Measurements from ENCODE around the gene TARDBP.
"Not testable (repeated sequence)": the region's sequence is repeated elsewhere in the genome, so short reads cannot be mapped to it uniquely, and the experiment has no call there.

Gene TARDBP

DNA sequence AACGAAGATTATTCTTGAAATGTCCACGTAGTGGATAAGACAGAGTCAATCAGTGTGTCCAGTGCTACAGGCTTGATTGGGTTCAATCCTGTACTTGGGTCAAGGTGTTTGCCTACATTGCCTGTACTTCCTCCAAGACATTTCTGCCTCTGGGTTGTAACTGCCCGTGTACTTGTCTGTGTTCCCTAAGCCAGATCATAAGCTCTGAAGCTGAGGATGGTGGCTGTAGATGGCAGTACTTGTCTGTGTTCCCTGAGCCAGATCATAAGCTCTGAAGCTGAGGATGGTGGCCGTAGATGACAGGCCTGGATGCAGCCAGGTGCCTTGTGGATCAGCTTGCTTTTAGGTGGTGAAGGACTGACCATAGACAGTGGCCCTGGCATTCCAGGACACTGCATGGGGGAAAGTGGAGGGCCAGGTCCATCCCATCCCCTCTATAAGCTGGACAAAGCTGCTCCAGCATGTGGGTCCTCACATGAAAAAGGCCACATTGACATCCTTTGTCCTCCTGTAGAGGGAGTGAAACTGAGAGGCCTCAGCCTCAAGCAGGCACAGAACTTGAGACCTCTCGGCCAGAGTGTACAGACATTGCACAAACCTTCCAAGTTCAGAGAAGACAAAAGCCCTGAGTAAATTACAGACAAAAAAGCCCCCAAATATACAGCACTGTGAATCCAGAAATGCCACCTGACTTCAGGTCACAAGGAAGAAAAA is 49.4 kb downstream of the TARDBP start:
- DNase-seq: no peak

DNA sequence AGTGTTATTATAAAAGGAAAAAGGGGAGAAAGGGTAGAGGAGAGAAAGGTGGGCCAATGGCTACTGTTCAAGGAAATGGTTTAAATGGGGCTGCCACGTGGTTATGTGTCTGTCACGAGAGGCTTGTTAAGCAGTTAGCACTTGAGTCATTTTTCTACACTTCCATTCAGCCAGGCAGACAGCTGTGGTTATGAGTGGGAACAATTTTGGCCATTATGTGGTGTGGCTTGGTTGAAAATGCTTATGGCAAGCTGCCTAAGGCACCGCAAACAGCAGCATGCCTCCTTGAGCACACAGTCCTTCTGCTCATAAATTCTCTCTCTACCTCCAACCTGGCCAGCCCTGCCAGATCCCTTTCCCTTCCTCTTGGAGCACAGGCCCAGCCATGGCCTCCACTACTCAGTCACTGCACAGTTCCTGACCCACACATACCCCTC is 50.5 kb downstream of the TARDBP start:
- DNase-seq: no peak

DNA sequence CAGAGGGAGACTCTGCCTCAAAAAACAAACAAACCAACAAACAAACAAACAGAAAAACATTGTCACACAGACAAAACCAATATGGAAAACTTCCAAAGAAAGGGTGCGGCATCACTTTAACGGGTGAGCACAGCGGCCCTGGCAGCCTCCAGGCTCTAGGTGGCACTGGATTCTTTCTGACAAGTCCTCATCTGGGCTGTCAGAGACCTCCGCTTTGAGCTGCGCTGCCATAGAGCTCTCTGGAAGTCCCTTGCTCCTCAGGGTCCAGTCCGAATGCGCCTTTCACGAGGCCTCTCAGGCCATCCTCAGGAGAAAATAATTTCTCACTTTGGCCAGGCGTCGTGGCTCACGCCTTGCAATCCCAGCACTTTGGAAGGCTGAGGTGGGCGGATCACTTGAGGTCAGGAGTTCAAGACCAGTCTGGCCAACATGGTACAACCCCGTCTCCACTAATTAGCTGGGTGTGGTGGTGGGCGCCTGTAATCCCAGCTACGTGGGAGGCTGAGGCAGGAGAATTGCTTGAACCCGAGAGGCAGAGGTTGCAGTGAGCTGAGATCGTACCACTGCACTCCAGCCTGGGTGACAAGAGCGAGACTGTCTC is 51.6 kb downstream of the TARDBP start:
- DNase-seq: not testable (repeated sequence)

DNA sequence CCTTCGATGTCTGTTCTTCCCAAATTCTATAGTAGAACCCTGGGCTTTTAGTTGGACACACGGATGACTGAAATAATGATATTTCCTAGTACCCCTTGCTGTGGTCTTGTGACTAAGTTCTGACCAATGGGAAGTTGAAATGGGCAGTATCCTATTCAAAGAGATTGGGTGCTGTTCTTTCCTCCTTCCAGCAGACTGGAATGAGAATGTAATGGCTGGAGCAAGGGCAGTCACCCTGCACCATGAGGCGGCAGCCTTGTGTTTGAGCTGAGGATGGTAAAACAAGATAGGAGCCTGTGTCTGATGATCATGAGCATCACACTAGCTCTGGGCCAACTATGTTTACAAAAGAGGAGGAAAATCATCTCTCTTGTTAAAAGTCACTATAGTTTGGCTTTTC is 52.5 kb downstream of the TARDBP start:
- no peak for DNase-seq

DNA sequence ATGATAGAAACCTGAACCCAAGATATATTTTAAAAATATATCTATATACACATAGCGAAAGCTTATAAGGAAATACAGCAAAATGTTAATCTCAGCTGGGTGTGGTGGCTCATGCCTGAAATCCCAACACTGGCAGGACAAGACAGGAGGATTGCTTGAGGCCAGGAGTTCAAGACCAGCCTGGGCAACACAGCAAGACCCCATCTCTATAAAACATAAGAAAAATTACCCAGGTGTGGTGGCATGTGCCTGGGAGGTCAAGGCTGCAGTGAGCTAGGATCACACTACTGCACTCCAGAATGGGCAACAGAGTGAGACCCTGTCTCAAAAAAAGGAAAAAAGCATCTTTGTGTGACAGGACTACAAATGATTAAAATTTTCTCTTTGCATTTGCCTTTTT is 53.3 kb downstream of the TARDBP start:
- DNase-seq: no peak

DNA sequence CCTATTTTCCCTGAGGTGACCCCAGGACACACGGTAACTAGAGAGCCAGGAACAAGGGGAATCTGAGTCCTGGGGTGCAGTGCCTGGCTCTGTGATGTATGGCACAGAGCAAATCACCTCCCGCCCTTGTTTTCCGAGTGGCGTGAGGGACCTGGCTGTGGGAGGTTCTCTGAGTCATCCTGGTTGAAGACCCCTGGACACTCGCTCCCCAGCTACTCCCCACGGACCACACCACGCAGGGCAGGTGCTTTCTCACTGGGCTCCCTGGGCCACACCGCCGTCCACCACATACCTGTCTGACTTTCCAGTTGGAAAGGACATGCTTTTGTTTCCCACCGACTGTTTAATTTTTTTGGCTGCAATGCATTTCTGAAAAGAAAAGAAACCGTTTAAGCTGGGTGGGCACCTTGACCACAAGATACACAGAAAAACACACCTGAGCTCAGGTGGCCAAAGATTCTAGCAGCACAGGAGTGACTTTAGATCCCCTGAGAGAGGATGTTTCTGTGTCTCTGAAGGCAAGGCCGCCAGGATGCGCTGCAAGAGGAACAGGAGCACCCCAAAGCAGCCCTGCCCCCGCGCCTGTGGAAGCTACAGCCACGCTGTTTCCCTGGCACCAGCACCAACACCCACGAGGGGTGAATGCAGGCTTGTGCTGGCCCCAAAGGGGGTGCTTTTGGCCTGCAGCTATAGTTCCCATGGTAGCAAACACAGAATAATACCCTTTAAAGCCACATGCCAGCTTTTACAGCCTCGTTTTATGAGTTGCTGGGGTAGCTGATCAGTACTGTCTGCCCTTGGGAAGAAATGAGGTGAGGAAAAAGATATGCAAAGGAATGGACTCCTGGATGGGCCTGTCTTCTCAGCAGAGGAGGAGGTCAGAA is 55.5 kb downstream of the TARDBP start:
- no peak for DNase-seq

DNA sequence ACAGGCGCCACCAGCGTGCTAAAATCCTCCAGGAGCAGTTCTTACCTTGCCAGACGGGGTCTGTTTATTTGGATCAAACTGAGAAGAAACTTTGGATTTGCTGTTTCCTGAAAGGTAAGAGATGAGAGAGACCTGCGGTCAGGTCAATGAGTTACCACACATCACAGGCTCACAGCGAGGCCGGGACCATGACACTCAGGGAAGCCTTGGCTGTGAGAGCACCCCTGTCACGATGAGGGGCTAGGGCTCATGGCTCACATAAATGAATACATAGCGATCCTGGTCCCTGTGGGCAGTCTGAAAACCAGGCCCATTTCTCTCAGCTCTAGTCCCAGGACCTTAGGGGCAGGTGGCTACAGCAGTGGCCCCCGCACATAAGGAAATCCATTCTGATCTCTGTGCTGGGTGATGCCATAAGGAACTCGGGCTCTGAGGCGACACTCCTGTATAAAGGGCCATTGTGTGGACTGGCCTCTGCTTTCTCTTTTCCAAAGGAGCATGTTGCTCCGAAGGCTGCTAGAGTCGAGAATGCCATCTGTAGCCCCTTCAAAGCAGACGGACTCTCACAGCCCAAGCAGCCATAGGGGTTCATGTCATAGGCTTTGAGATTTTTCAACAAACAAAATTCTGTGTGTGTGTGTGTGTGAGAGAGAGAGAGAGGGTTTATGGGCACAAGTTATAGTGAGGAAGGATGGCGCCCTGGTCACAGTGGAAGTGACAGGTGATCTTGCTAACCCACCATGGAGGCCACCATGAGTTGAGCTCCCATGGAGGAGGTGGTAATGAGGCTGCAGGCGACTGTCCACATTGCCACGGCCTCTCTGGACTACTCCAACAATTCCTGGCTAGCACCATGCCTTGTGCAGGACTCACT is 56.4 kb downstream of the TARDBP start:
- DNase-seq: no peak

DNA sequence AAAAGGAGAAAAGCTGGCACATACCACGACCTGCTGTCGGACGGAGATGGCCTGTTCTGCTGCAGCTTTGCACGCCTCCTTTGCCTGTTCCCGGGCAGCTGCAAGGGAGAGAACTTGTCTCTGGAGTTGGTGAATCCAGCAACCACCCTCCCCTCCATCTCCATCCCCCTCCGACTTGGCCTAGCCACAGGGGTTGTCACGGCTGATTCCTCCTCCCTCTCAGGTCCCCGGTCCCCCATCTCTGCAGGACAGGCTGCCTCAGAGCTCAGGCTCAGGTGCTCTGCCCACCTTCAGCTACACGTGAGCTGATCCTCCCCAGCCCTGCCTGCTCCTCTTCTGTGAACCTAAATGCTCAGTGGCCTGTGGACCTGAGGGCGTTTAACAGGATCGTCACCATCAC is 58.4 kb downstream of the TARDBP start:
- DNase-seq: no peak

DNA sequence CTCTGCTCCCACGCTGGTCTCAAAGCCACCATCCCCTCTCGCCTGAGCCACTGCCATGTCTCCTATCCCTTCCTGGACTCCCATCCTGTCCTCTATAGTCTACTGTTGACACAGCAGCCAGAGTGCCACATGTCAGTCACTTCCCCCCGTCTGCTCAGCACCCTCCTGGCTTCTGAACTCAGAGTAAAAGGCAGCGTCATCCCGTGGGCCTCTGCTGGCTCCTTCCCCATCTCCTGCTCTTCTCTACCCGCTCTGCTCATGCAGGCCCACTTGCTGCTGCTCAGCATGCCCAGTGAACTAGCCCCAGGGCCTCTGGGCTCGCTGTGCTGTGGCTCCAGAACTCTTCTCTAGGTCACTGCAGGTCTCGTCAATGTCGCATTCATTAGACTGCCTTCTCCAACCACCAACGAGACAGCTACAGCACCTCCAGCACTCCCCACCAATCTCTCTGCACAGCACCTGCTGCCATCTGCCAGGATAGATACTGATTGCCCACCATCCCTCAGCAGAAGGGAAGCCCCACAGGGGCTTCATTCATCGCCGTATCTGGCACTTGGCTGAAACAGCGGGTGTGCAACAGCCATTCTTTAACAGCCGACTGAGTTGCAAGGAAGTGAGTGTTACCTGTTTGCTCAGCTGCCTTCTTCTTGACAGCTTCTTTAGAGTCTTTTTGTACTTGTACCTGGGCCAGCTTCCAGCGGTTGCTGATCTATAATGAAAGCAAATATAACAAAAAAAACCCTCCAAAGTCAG is 59.2 kb downstream of the TARDBP start:
- no peak for DNase-seq

DNA sequence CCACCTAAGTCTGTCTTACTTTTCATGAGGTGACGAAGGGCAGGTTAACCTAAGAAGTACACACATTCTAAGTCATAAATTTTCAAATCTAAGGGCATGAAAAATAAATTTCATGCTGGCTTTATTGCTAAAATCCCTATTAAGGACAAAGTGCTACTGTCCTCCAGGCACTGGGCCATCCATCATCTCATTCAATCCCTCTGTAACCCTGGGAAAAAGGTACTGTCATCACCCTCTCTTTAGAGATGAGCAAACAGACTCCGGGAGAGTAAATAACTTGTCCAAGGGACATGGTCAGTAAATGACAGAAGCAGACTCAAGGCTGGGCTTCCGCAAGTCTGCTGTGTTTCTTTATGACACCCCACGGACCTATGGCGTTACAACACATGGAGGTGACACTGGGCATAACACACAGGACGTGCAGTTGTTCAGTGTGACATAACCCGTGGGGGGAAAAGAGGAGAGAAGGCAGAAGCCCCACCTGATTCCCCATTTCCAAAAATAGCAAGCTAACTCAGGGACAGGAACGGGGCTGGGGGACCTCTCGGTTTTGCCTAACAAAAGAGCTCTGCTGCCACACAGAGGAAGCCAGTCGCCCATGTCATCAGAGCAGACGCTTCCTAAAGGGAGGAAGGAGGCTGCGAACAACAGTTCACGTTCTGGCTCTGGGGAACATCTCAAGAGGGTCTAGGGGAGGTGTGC is 59.9 kb downstream of the TARDBP start:
- no peak for DNase-seq

DNA sequence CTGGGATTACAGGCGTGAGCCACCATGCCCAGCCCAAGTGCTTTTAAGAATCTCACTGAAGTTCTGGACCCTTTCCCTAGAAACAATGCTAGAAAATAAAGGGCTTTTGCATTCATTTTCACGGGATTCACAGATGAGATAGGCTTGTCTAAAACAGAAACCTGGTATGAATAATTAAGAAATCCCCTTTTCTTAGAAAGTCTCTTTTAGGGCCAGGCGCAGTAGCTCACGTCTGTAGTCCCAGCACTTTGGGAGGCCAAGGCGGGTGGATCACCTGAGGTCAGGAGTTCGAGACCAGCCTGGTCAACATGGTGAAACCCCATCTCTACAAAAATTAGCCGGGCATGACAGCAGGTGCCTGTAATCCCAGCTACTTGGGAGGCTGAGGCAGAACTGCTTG is 60.9 kb downstream of the TARDBP start:
- not testable (repeated sequence) for DNase-seq
